NCI-H1417 (cell line): ENCODE results near the gene TBC1D2B.
"Not testable (repeated sequence)": the region's sequence is repeated elsewhere in the genome, so short reads cannot be mapped to it uniquely, and the experiment has no call there.

Experiments
- DNase-seq, 3 experiments: peaks; one replicate each; lab custom pipeline; 2025; lab: John Stamatoyannopoulos, UW

Gene TBC1D2B

DNA sequence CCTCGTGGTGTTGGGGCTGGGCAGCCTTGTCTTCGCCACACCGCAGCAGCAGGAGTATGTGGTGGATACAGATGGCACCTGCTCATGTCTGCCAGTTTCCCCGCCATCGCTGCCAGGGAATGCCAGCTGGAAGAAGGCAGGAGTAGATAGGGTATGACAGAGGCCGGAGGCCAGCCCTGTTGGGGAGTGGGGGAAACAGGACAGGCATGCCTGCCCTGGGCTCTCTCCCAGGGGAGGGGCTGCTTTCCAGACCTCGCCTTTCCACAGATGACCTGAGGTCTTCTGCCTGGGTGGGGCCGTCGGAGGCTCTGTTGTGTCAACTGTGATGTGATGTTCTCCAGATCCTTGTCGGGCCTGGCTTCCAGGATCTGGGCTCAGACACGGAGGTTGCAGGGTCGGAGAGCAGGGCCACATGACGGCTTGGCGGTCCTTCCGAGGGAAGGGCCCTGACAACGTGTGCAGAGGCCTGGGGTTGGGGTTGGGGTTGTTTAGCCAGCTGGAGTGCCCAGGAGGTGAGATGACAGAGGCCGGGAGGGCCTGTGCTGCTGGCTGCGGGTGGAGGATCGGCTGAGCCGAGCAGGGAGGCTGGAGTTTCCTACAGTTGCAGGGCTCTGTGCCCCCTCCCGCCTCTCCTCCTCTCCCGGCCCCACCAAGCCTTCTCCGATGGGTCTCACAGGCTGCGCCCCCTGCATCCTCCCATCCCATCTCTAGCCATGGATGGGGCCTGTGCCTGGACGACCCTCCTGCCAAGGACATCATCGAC, 102.0 kb downstream of the TBC1D2B start:
- no peak for DNase-seq

GRCh38 chr15:77974416-77975331, 102.8 kb downstream of the TBC1D2B start:
- DNase-seq: no peak

DNA sequence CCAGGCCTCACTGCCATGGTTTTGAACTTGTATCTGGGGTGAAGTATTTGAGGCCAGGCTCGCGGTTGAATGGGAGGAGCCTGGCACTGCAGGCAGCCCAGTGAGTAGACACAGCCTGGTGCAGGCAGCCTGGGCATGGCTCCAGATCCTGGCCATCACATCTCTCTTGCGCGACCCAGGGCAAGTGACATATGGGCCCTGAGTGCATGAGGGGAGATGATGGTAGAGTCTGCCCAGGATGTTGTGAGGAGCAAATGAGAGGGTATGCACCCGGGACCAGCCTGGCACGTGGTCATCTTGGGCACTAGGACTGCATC, 103.5 kb downstream of the TBC1D2B start:
- no peak for DNase-seq

- not testable (repeated sequence) for DNase-seq
Measured at GRCh38 chr15:77973273-77974097, 104.0 kb downstream of the TBC1D2B start.

GRCh38 chr15:77972706-77973105, 104.8 kb downstream of the TBC1D2B start:
- DNase-seq: not testable (repeated sequence)

DNA sequence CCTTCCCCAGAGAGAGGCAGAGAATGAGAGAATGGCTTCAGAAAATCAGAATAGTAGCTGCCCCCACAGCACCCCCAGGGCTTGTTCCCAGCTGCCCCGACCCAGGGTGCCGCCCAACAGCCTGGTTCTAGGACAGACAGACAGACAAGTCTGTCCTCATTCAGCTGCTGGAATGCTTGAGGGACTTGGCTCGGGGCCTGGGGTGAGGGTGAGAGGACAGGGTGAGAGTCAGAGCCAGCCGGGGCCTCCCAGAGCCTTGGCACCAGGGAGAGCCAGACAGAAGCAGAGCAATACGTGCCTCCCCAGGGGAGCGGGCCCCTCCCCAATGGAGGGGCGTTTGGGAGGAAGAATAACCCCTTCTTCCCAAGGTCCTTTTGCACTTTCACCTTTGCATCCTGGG, 105.6 kb downstream of the TBC1D2B start:
- not testable (repeated sequence) for DNase-seq

- not testable (repeated sequence) for DNase-seq
Measured at GRCh38 chr15:77970813-77971360, 106.6 kb downstream of the TBC1D2B start.

GRCh38 chr15:77969055-77969454, 108.5 kb downstream of the TBC1D2B start:
- DNase-seq: no peak

DNA sequence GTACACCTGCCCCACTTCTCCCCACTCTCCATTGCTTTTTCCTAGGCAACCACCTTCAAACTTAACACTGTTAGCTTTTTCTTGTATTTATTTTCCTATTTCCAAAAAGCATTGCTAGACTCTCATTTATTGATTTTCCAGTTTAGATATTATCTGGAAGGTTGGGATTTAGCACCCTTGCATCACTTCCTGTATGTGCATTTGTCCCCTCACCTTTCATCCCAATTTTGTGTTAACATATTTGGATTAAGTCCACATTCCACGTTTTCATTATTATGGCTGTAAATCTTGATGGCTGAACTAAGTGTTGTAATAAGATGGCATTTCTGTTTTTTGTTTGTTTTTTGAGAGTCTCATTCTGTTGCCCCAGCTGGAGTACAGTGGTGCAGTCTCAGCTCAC, 109.7 kb downstream of the TBC1D2B start:
- DNase-seq: no peak

- DNase-seq: not testable (repeated sequence)
Measured at GRCh38 chr15:77967235-77967615, 110.3 kb downstream of the TBC1D2B start.

DNA sequence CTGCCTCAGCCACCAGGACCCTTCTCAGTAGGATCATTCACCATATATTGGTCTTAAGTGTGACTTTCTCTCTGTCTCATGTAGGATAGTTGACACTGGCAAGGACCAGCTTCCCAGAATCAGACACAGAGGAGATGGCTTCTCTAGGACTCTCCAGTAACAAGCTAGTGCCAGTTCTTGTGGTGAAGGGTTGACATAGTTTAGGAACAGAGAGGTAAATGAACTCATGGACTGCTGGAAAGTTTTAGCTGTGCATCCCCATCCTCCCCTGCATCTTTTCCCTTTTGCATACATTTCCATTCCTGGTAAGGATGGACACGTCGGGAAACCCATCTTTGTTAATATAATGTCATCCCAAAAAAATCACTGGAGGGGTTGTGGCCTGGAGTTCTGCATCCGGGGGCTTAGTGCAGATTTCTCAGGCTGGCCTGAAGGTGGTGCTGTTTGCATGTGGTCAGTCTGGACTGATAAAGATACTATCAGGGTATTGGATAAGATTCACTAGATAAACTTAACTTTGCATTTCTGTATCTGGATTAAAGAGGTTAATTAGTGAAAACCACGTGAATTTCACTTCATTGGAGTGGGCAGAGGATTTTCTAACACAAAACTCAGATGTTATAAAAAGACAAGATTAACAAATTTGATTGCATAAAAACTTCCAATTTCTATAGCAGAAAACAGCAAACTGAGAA, 110.8 kb downstream of the TBC1D2B start:
- peak in 2 of 3 experiments; percentile 52 to 77 for DNase-seq

DNA sequence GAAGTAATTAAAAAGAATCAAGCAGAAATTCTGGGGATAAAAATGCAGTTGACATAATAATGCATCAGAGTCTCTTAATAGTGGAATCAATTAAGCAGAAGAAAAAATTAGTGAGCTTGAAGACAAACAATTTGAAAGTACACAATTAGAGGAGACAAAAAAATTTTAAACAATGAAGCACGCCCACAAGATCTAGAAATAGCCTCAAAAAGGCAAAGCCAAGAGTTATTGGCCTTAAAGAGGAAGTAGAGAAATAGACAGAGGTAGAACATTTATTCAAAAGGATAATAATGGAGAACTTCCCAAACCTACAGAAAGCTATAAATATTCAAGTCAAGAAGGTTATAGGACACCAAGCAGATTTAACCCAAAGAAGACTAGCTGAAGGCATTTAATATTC, 113.3 kb downstream of the TBC1D2B start:
- no peak for DNase-seq

DNA sequence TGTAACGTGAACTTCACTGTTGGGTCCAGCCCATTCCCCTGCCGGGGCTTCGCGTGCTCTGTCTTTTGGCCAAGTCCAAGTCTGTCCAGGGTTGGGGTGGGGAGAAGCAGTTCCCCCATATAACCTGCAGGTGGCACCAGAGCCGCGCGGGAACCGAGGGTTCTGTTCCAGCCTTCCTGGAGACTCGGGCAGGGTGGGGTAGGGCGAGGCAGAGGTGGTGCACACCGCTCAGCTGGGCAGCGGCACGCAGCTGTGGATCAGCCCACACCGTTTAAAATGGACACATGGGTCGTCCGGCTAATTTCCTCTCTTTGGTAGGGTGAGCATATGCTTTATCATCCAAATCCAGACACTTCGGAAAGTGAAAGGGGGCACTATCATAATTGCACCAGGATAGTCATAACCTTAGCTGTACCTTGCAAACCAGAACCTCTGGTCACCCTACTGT, 118.1 kb downstream of the TBC1D2B start:
- DNase-seq: peak; percentile 23 to 88 (median 73)

DNA sequence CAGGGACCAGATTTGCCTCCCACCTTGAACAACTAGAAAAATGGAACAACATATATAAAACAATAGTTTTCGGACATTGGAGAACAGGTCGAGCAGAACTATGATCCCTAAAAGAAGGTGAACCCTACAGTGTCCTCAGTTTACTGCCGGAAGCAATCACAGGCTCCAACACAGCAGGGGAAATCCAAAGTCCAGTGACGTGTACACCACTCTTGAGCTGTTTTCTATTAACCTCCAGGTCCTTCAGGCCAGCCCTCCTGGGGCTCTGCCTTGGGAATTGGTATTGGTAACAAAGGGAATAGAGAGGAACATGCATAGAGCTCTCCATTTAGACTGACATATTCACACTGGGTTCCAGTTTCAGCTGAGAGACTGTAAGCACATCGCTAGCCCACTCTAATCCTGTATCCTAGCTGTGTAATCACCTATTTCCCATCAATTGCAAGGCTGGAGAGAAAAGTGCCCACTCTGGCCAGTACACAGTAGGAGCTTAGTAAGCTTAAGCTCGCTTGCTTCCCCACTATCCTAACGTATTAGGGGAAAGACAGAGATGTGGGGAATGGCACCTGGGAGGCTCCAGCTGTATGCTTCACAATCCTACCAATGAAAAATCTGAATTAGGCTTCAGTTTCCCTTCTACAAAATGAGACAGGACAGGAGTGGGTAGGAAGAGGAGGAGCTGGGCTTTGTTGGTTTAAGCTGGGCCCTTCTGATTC, 118.6 kb downstream of the TBC1D2B start:
- DNase-seq: peak in 2 of 3 experiments; percentile 26 to 52

DNA sequence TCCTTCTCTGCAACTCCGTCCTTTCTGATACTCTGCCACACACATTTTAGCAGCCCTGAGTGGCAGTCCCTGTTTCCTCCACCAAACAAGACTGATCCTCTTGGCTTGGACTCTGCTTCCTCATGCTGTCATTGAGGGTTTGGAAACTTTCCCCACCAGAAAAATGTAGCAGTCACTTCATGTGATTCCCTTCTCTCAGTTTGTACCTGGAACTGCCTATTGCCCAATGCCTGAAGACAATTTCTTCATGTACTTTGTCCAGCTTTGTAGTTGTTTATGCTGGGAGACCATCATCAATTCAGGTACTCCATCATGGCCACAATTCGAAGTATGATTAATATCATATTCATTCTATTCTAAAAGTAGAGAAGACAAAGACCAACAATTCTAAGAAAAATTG, 119.5 kb downstream of the TBC1D2B start:
- DNase-seq: not testable (repeated sequence)

DNA sequence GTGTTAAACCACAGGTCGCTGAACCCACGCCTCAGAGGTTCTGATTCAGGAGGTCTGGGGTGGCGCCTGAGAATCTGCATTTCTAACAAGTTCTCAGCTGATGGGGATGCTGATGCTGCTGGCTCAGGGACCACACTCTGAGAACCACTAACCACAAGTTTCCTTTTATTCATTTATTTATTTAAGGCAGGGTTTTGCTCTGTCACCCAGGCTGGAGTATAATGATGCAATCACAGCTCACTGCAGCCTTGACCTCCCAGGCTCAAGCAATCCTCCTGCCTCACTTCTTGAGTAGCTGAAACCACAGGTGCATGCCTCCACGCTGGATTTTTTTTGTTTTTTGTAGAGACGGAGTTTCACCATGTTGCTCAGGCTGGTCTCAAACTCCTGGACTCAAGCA, 123.6 kb downstream of the TBC1D2B start:
- DNase-seq: not testable (repeated sequence)

DNA sequence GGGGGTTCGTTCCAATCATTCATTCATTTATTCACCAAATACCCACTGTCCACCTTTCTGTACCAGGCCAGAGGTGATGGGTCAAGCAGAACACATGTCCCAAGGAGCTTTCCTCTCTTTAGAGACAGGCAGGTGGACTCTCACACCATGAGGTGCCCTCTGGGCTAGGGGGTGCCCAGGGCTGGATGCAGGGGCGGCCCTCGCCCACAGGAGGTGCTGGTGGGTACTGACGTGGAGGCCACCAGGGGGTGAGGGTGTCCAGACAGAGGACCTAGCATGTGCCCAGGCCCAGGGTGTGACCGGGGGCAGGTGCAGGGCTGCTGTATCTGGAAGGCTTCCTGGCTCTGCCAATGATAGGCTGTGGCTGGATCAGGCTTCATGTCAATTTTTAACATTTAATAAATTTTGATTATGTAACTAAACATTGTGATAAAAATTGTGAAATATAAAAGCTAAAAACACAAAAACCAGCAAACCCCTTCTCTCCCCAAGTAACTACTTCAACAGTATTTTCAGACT, 124.5 kb downstream of the TBC1D2B start:
- DNase-seq: not testable (repeated sequence)

DNA sequence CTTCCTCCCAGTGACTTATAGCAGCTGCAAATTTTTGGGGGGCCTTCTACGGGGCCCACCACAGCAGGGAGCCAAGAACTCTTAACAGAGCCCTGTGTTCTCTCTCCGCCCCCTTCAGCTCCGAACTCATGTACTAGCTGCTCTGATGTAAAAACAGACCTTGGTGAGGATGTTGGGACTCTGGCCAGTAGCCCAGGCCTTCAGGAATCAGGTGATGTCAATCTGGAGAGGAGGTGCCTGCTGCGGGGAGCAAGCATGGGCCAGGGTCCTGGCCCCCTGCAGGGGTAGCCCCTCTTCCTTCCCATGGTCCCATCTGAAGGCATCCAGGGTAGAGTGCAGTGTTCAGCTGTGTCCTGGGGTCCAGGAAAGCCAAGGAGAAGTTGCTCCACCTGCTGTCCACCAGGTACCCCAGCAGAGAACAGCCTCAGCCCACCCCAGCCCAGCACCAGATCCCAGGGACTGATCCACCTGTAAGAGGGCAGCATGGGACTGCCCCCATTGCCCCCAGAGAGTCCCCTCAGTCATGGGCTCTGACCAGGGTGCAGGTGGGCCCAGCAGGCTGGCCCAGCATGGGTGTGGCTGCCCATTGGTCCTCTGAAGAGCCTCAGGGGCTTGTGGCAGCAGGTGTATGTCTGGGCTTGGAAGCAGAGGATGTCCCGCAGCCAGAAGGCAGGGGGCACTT, 126.3 kb downstream of the TBC1D2B start:
- DNase-seq: not testable (repeated sequence)

DNA sequence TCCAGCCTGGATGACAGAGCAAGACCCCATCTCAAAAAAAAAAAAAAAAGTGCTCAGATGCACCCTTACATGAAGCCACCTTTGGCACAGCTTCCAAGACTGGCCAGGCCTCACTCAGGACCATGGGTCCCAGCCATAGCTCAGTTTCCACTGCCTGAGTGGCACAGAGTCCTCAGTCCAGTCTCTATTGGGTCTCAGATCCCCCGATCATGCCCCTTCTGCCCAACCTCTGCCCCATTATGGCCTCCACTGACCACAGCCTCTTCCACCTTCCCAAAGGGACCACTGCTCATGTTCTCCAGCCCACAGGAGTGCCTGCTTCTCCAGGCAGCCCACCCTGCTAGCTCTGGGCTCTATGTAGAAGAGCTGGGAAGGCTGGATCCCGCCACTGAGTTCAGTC, 127.0 kb downstream of the TBC1D2B start:
- DNase-seq: not testable (repeated sequence)

DNA sequence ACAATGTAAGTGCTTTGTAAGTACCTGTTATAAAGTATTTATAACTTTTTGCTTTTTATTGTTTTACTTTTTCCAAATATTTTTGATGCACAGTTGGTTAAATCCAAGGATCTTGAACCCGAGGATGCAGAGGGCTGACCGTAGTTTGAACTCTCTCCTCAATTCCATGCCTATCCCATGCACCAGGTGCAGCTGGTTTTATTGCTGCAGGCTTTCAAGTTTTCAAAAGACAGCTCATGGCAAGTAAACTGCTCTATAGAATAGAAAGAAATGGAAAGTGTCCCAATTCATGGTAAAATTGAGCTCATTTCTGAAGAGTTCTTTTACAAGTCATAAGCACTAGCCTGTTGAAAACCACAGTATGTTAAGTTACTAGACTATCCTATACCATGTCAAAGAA, 131.9 kb downstream of the TBC1D2B start:
- DNase-seq: no peak
